A172 (cell line): ENCODE measurements around the gene ISL2. TPM values are rescaled to one million over a fixed set of nuclear protein-coding genes. Genes with fewer than 3 reads are reported as not detected.
"Not testable (repeated sequence)": the region's sequence is repeated elsewhere in the genome, so short reads cannot be mapped to it uniquely, and the experiment has no call there.

Experiments used
- DNase-seq: peaks from one replicate; pipeline ENCODE4 v3.0.0-alpha.2; 2015; ENCODE audit warnings: low spot score
- total RNA-seq: library from RNA; depleted of rRNA; stranded (reverse); fragments of >200 nt; shearing (Covaris generic); gene quantifications from 2 replicates; pipeline ENCODE4 v1.2.3, GENCODE V29; 2014; rRNA removed

The ISL2 gene
- 1.7 and 2.9 TPM in 2 replicates for total RNA-seq

- peak; percentile 95 for DNase-seq
These were observed at the start of gene ISL2 for GRCh38 chr15:76336254-76337058. TSS of gene ISL2 (plus strand) at chr15:76336773. CDS start at chr15:76336884, 111 bp downstream.

- no peak for DNase-seq
These were observed 47.0 kb upstream of the ISL2 start for GRCh38 chr15:76289582-76289981.

GRCh38 chr15:76293361-76293760, 43.2 kb upstream of the ISL2 start:
- DNase-seq = no peak

GRCh38 chr15:76294463-76294862, 42.1 kb upstream of the ISL2 start:
- DNase-seq = not testable (repeated sequence)

- DNase-seq = no peak
These were observed 39.7 kb upstream of the ISL2 start for GRCh38 chr15:76296849-76297248.

- DNase-seq = not testable (repeated sequence)
These were observed 38.6 kb upstream of the ISL2 start for GRCh38 chr15:76297951-76298350.

- DNase-seq = no peak
These were observed 37.6 kb upstream of the ISL2 start for GRCh38 chr15:76298986-76299385.

- no peak for DNase-seq
These were observed 36.8 kb upstream of the ISL2 start for GRCh38 chr15:76299786-76300185.

GRCh38 chr15:76303909-76304308, 32.7 kb upstream of the ISL2 start:
- DNase-seq = no peak

GRCh38 chr15:76309601-76310330, 26.8 kb upstream of the ISL2 start:
- no peak for DNase-seq

- DNase-seq = no peak
These were observed 26.0 kb upstream of the ISL2 start for GRCh38 chr15:76310475-76311099.

- DNase-seq = peak; percentile 91
These were observed 25.2 kb upstream of the ISL2 start, which contains the start of gene ETFA for GRCh38 chr15:76311100-76311953. TSS of gene ETFA (minus strand) at chr15:76311469. CDS start at chr15:76311388, 81 bp downstream.

- peak; percentile 52 for DNase-seq
These were observed 23.9 kb upstream of the ISL2 start for GRCh38 chr15:76312540-76313174.

- DNase-seq = not testable (repeated sequence)
These were observed 23.4 kb upstream of the ISL2 start for GRCh38 chr15:76313175-76313567.

- no peak for DNase-seq
These were observed 22.8 kb upstream of the ISL2 start for GRCh38 chr15:76313731-76314130.

GRCh38 chr15:76320012-76320411, 16.6 kb upstream of the ISL2 start:
- no peak for DNase-seq

- DNase-seq = no peak
These were observed 15.4 kb upstream of the ISL2 start for GRCh38 chr15:76321171-76321570.

- DNase-seq = no peak
These were observed 15.0 kb upstream of the ISL2 start for GRCh38 chr15:76321602-76322001.

GRCh38 chr15:76324066-76324465, 12.5 kb upstream of the ISL2 start:
- DNase-seq = no peak

- no peak for DNase-seq
These were observed 10.9 kb upstream of the ISL2 start for GRCh38 chr15:76325704-76326103.
